Liver (tissue), 9 donors: ENCODE data around the gene ITPKB. TPM values are rescaled to one million over a fixed set of nuclear protein-coding genes. Genes with fewer than 3 reads are reported as not detected.

Experiments used
- DNase-seq: peaks from one replicate; pipeline ENCODE4 v3.0.0-alpha.2; 2017; ENCODE audit warnings: low spot score
- H3K27ac ChIP-seq, 2 donors: one replicate each; pipeline ENCODE4 v1.7.0; 2013; ENCODE audit warnings: inconsistent platforms in 2 of 2, low read length in 2 of 2, control low read depth in 1 of 2, low read depth in 1 of 2, mild to moderate bottlenecking in 1 of 2
- H3K27me3 ChIP-seq, 4 donors: one replicate each; pipeline versions ENCODE4 v1.6.1 to v1.7.0; 2013; ENCODE audit warnings: low read length in 3 of 4, inconsistent platforms in 1 of 4, mild to moderate bottlenecking in 1 of 4, moderate library complexity in 1 of 4; ENCODE audit not compliant: control insufficient read depth in 4 of 4, insufficient read depth in 4 of 4
- H3K36me3 ChIP-seq, 4 donors: one replicate each; pipeline versions ENCODE4 v1.6.1 to v1.7.0; 2013; ENCODE audit warnings: low read length in 3 of 4, mild to moderate bottlenecking in 3 of 4, low read depth in 1 of 4, moderate library complexity in 1 of 4; ENCODE audit not compliant: control insufficient read depth in 4 of 4, insufficient read depth in 3 of 4
- H3K4me1 ChIP-seq, 4 donors: one replicate each; pipeline versions ENCODE4 v1.6.1 to v1.7.0; 2013; ENCODE audit warnings: low read length in 3 of 4, mild to moderate bottlenecking in 3 of 4, moderate library complexity in 1 of 4; ENCODE audit not compliant: control insufficient read depth in 4 of 4, insufficient read depth in 4 of 4
- H3K4me3 ChIP-seq, 3 donors: one replicate each; pipeline versions ENCODE4 v1.6.1 to v1.7.0; 2013; ENCODE audit warnings: low read length in 3 of 3, control low read depth in 1 of 3, low read depth in 1 of 3, mild to moderate bottlenecking in 1 of 3
- H3K9ac ChIP-seq, 2 donors: one replicate each; pipeline ENCODE4 v1.7.0; 2013; ENCODE audit warnings: low read length in 2 of 2, mild to moderate bottlenecking in 2 of 2, moderate library complexity in 2 of 2, control low read depth in 1 of 2, low read depth in 1 of 2
- H3K9me3 ChIP-seq, 4 donors: one replicate each; pipeline versions ENCODE4 v1.6.1 to v1.7.0; 2013; ENCODE audit warnings: low read length in 3 of 4; ENCODE audit not compliant: control insufficient read depth in 4 of 4
- ATF3 ChIP-seq: IDR thresholded peaks from 2 replicates; pipeline ENCODE4 v1.6.1; 2016; ENCODE audit warnings: antibody characterized with exemption
- CTCF ChIP-seq: fragments of 150-350 bp; IDR thresholded peaks from 2 replicates; pipeline ENCODE4 v1.5.1; 2017; ENCODE audit warnings: improper control_type of control experiment, low read depth, low read length; ENCODE audit not compliant: missing input control
- EGR1 ChIP-seq, 2 donors: IDR thresholded peaks; 2 replicates each; pipeline ENCODE4 v1.6.1; 2016 to 2018; ENCODE audit warnings: antibody characterized with exemption in 2 of 2, low read depth in 2 of 2
- FOXA1 ChIP-seq: IDR thresholded peaks from 2 replicates; pipeline ENCODE4 v1.6.1; 2016; ENCODE audit warnings: antibody characterized with exemption
- FOXA2 ChIP-seq: IDR thresholded peaks from 2 replicates; pipeline ENCODE4 v1.6.1; 2016; ENCODE audit warnings: antibody characterized with exemption
- GABPA ChIP-seq, 2 donors: IDR thresholded peaks in 1 of 2; conservative IDR thresholded peaks in 1 of 2; 2 replicates each; pipeline ENCODE4 v1.6.1; 2016; ENCODE audit warnings: antibody characterized with exemption in 2 of 2, mild to moderate bottlenecking in 1 of 2, moderate library complexity in 1 of 2
- HNF4A ChIP-seq, 2 donors: conservative IDR thresholded peaks; 2 replicates each; pipeline ENCODE4 v1.6.1; 2016; ENCODE audit warnings: antibody characterized with exemption in 2 of 2, mild to moderate bottlenecking in 2 of 2
- HNF4G ChIP-seq: IDR thresholded peaks from 2 replicates; pipeline ENCODE4 v1.6.1; 2016; ENCODE audit warnings: antibody characterized with exemption
- JUND ChIP-seq, 2 donors: IDR thresholded peaks; 2 replicates each; pipeline ENCODE4 v1.6.1; 2016; ENCODE audit warnings: antibody characterized with exemption in 2 of 2
- MAX ChIP-seq: IDR thresholded peaks from 2 replicates; pipeline ENCODE4 v1.6.1; 2016; ENCODE audit warnings: antibody characterized with exemption
- NR2F2 ChIP-seq: IDR thresholded peaks from 2 replicates; pipeline ENCODE4 v1.6.1; 2016; ENCODE audit warnings: antibody characterized with exemption
- RAD21 ChIP-seq, 2 donors: IDR thresholded peaks; 2 replicates each; pipeline ENCODE4 v1.6.1; 2016; ENCODE audit warnings: antibody characterized with exemption in 2 of 2, mild to moderate bottlenecking in 2 of 2
- REST ChIP-seq: IDR thresholded peaks from 2 replicates; pipeline ENCODE4 v1.6.1; 2016; ENCODE audit warnings: antibody characterized with exemption, mild to moderate bottlenecking
- RXRA ChIP-seq, 2 donors: IDR thresholded peaks; 2 replicates each; pipeline ENCODE4 v1.6.1; 2017 to 2018; ENCODE audit warnings: antibody characterized with exemption in 2 of 2, mild to moderate bottlenecking in 1 of 2
- SP1 ChIP-seq: IDR thresholded peaks from 2 replicates; pipeline ENCODE4 v1.6.1; 2018; ENCODE audit warnings: antibody characterized with exemption, mild to moderate bottlenecking
- TAF1 ChIP-seq: conservative IDR thresholded peaks from 2 replicates; pipeline ENCODE4 v1.6.1; 2016; ENCODE audit warnings: antibody characterized with exemption, mild to moderate bottlenecking
- YY1 ChIP-seq: IDR thresholded peaks from 2 replicates; pipeline ENCODE4 v1.6.1; 2016; ENCODE audit warnings: antibody characterized with exemption, mild to moderate bottlenecking
- WGBS: extraction: QIAGEN DNeasy Blood & Tissue Kit; methylation state at CpG from one replicate; pipeline ENCODE4 v1.1.7; 2013; 5-methylcytosine and 5-hydroxymethylcytosine counted together
- polyA plus RNA-seq, 2 donors: library from polyadenylated mRNA; stranded (reverse) in 1 of 2; unstranded in 1 of 2; fragments of 200-250 nt in 1 of 2; fragments of >200 nt in 1 of 2; fragmentation: Nextera tagmentation in 1 of 2; extraction: Ambion mirVana in 1 of 2; gene quantifications; one replicate each; pipeline versions ENCODE4 v1.2.1 to v1.2.3, GENCODE V29; 2013 to 2015
- total RNA-seq, 2 donors: library from RNA; depleted of rRNA; stranded (reverse); fragments of >200 nt; gene quantifications; one replicate each; pipeline ENCODE4 v1.2.3, GENCODE V29; 2014
- TF ChIP-seq, protein P1 (sequence below): IDR thresholded peaks from 2 replicates; pipeline ENCODE4 v1.6.1; 2016; ENCODE audit warnings: antibody characterized with exemption
- donor health status: healthy.
- donor health status: healthy.
- donor health status: healthy.
- donor health status: healthy.
- donor health status: healthy.

The ITPKB gene
- total and polyA plus RNA-seq, 4 donors: 0.61 to 5.8 (median 3.7) TPM

GRCh38 chr1:226730071-226730470 lies 9.0 kb downstream of the ITPKB start:
- no peak for TF ChIP-seq EGR1 (IDR thresholded peaks at IDR 0.05; ENCODE audit: low read depth in 2 of 2)
- TF ChIP-seq ATF3: no peak
- no peak for TF ChIP-seq CTCF
- TF ChIP-seq FOXA2: no peak
- TF ChIP-seq YY1: no peak
- TF ChIP-seq MAX: no peak
- TF ChIP-seq, protein P1, sequence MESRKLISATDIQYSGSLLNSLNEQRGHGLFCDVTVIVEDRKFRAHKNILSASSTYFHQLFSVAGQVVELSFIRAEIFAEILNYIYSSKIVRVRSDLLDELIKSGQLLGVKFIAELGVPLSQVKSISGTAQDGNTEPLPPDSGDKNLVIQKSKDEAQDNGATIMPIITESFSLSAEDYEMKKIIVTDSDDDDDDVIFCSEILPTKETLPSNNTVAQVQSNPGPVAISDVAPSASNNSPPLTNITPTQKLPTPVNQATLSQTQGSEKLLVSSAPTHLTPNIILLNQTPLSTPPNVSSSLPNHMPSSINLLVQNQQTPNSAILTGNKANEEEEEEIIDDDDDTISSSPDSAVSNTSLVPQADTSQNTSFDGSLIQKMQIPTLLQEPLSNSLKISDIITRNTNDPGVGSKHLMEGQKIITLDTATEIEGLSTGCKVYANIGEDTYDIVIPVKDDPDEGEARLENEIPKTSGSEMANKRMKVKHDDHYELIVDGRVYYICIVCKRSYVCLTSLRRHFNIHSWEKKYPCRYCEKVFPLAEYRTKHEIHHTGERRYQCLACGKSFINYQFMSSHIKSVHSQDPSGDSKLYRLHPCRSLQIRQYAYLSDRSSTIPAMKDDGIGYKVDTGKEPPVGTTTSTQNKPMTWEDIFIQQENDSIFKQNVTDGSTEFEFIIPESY: no peak
- no peak for TF ChIP-seq HNF4A (conservative IDR thresholded peaks at IDR 0.05)
- Histone ChIP-seq H3K9me3 (no peaks in the 10 kb centered on the region), H3K9ac (no peak overlapping the region), H3K27ac (no peak overlapping the region), H3K27me3 (no peaks in the 10 kb centered on the region), H3K36me3 (no peaks in the 10 kb centered on the region), H3K4me1 (peaks cover 0 to 3% (median 0%) of the 10 kb centered on the region in 4 donors), H3K4me3 (no peak overlapping the region)
- DNase-seq: no peak
- 91% methylated on average over 1 of the region's 1 CpG for WGBS

DNA sequence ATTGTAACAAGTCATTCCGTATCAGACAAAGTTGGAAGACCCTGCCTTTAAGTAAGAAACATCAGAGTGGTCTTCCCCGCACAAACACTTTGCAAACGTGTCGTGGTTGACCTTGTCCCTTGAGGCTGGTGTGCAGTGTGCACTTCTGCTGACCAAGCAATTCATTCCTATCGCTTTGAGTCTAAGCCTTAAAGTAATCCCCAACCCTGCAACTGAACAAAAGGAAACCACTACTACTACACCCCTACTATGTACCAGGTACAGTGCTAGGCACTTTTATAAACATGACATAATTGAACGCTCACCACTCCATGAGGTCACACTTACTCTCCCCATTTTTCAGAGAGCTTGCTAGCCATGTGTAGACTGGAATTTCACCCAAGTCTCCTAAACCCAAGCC lies 10.6 kb downstream of the ITPKB start:
- Histone ChIP-seq H3K4me3 (no peak overlapping the region), H3K9me3 (no peaks in the 10 kb centered on the region), H3K27ac (no peak overlapping the region), H3K36me3 (no peaks in the 10 kb centered on the region), H3K9ac (no peak overlapping the region), H3K27me3 (no peaks in the 10 kb centered on the region), H3K4me1 (peaks cover 0 to 2% (median 0%) of the 10 kb centered on the region in 4 donors)
- 75% methylated on average over 6 of the region's 6 CpGs for WGBS
- no peak for DNase-seq
- TF ChIP-seq GABPA (IDR thresholded peaks at IDR 0.05 in 1 of 2, conservative IDR thresholded peaks at IDR 0.05 in 1 of 2) (no peak), RXRA (IDR thresholded peaks at IDR 0.05) (no peak), ATF3 (no peak), NR2F2 (no peak), REST (no peak), HNF4G (no peak), EGR1 (IDR thresholded peaks at IDR 0.05; ENCODE audit: low read depth in 2 of 2) (no peak), TAF1 (no peak), CTCF (no peak), MAX (no peak), FOXA2 (no peak), FOXA1 (no peak), SP1 (no peak), RAD21 (IDR thresholded peaks at IDR 0.05) (no peak), JUND (IDR thresholded peaks at IDR 0.05) (no peak), HNF4A (conservative IDR thresholded peaks at IDR 0.05) (no peak), YY1 (no peak)
- TF ChIP-seq, protein P1: no peak
